OCI-LY7 (cell line): ENCODE results near the gene SYVN1.

Experiments used
- EZH2phosphoT487 ChIP-seq: fragments of 200-600 bp; sonication (generic); IDR thresholded peaks from 2 replicates; pipeline ENCODE4 v1.6.1; 2018; ENCODE audit warnings: low read depth, borderline replicate concordance, mild to moderate bottlenecking, mixed run types, antibody characterized with exemption, low read length, moderate library complexity, mixed read lengths
- TF ChIP-seq, protein P1 (sequence below): fragments of 200-600 bp; sonication (generic); conservative IDR thresholded peaks from 2 replicates; pipeline ENCODE4 v1.5.1; 2014; ENCODE audit warnings: mild to moderate bottlenecking, antibody characterized with exemption, low read length, moderate library complexity, mixed read lengths

DNA sequence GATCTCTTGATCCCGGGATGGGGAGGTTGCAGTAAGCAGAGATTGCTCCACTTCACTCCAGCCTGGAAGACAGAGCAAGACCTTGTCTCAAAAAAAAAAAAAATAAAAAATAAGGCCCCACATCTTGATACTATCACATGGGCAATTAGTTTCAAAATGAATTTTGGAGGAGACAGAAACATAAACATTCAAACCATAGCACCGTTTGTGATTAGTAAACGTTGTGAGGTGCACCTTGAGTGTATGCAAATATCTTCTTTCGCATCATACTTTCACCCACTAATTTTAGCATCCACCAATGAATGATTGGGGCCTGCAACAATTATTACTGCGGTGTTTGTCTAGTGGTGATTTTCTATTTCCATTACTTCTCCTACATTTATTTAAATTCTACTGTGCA lies 24.7 kb upstream of the SYVN1 start:
- TF ChIP-seq, protein P1, sequence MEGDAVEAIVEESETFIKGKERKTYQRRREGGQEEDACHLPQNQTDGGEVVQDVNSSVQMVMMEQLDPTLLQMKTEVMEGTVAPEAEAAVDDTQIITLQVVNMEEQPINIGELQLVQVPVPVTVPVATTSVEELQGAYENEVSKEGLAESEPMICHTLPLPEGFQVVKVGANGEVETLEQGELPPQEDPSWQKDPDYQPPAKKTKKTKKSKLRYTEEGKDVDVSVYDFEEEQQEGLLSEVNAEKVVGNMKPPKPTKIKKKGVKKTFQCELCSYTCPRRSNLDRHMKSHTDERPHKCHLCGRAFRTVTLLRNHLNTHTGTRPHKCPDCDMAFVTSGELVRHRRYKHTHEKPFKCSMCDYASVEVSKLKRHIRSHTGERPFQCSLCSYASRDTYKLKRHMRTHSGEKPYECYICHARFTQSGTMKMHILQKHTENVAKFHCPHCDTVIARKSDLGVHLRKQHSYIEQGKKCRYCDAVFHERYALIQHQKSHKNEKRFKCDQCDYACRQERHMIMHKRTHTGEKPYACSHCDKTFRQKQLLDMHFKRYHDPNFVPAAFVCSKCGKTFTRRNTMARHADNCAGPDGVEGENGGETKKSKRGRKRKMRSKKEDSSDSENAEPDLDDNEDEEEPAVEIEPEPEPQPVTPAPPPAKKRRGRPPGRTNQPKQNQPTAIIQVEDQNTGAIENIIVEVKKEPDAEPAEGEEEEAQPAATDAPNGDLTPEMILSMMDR = no peak
- no peak for TF ChIP-seq EZH2phosphoT487
